Measurements from ENCODE around the gene KRT76.
"Not testable (repeated sequence)": the region's sequence is repeated elsewhere in the genome, so short reads cannot be mapped to it uniquely, and the experiment has no call there.

Gene KRT76

DNA sequence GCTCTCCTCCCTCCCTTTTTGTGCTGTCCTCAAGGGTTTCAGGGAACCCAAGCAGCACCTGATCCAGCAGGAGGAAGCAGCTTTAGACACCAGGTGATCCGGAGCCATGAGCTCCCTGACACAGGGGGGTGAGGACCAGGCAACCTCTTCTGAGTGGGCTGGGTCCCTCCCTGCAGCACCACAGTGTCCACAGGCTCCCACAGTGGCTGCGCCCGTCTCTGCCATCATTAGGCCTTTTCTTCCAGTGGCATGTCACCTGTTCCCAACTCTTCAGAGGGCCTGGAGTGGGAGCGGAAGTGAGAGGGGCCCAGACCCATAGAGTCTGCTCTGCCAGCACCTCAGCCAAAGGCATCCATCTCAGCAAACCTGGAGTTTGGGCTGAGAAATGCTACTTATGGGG lies 421 bp upstream of the KRT76 start:
- no peak for DNase-seq

DNA sequence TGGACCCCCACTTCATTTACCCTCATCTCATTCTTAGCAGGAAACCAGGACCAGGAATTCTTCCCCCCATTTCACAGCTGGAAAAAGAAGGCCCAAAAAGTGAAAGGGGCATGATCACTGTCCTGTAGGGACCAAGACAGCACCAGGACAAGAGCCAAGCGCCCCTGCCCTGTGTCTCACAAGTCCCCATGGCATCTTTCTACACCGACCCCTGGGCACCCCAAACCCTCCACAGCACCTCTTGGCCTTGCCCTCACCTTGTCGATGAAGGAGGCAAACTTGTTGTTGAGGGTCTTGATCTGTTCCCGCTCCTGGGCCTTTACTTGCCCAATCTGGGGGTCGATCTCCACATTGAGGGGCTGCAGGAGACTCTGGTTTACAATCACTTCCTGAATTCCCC lies 710 bp downstream of the KRT76 start:
- DNase-seq, result no peak

DNA sequence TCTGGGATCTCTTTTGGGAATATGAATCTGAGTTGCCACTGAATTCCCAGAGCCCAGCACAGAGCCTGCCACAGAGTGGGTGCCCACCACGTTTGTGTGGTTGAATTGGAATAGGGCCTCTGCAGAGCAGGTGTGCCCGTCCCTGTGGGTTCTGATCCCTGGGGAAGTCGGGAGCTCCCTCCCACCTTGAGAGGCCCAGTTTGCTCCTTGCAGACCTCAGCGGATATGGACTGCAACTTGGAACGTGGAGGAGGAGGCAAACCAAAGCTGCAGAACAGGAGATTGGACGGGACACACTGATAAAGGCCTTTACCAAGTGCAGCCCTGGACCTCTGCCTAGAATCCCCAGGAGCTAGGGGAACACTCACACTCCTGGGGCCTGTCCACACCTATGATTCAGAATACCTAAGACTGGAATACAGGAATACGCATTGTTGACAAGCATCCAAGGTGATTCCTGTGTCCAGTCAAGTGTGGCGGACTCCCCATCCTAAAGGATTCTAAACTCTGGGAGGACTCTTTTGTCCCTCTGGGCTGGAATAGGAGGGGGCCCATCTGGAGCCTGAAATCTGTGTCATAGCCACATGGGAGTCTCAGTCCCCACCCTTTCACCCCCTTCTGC lies 2.4 kb downstream of the KRT76 start:
- no peak for DNase-seq

DNA sequence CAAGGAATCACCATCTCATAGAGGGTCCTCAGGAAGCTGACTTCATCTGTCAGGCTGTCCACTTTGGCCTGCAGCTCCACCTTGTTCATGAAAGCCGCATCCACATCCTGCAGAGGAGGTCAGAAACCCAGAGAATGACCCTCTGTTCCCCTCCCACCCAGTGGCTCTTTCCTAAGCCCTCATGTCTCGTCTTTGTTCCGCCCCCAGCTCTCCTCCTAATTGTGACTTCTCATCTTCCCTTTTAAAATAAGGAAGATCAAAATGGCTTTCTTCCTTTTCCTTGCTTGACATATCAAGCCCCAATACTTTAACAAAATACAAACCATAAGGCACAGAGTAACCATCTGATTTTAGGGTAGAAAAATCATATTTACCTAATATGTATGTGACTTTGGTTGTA lies 4.4 kb downstream of the KRT76 start:
- DNase-seq, result no peak

DNA sequence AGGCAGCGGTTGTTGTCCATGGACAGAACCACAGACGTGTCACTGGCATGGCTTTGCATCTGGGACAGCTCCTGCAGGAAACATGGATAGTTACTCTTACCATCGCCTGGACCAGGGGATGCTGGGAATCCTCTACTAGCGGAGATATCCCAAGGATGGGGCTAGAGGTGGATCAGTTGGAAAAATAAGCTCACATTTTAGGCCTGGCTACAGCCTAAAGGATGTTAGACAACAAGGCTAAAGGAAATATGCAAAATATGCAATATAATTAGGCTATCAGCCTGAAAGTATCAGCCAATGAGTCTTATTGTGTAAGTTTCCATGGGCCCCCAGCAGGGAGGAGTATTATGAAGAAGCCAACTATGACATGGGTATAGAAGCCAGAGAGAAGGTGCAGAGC lies 5.0 kb downstream of the KRT76 start:
- DNase-seq, result no peak

DNA sequence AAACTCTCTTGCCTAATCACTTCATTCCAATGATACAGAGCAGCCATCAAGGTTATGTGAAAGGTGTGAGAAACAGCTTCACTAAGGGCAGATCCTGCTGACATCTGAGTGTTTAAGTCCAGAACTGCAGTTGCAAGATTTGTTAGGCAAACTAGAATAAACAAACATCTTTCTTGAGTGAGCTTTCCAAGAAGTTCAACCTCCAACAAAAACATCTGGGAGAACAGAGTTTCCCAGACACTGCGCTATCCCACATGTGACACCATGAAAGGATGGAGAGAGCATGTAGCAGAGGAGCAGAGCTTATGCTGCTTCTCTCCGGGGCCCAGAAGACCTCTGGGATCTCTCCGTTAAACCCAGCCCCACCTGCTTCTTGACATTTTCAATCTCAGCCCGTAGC lies 5.6 kb downstream of the KRT76 start:
- no peak for DNase-seq

DNA sequence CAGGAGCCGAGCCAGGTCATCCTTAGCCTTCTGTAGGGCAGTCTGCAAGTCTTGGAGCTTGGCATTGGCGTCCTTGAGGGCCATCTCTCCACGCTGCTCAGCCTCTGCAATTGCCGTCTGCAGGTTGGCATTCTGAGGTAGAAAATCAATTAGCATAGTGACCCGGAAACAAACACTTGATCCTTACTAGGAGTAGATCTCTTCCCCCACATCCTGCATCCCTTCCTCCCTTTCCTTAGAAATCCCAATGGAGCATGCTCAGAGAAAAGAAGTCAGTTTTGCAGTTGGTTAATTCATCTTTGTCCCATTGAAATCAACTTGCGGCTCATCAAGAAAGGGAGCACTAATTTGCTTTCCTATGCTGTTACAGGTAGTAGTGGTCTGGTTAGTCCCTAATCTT lies 6.1 kb downstream of the KRT76 start:
- no peak for DNase-seq

DNA sequence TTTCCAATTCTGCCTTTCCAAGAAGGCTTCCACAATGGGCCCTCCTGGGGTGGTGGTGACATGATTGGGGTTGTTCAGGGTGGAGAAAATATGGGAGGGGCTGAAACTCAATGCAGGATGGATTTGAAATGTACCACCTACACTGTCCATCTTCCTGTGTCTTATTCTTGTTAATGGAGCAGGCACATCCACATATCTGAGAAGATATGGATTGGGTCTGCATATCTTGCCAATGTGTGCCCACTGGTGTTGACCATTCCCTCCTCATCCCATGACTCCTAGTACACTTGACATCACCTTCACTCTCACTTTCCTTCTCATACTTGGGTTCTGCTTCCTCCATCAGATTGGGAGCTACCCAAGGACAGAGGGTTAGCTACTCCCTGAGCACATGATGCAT lies 7.2 kb downstream of the KRT76 start:
- no peak for DNase-seq

DNA sequence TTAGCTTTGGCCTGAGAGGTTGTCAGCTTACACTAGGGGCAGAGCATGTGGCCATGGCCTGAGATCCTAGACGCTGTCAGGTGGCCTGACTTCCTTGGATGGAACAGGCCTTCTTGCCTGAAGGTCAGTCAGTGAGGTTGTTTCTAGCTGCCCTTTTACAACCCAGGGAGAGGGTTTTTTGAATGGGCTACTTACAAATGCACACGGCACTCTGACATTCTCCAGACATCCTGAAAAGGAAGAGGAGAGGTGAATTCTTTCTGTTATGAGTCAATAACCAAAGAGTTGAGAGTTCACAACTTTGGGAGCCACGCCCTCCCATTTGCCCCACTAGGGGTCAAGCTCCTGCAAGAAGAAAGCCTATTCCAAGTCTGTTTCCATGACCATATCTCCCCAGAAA lies 7.8 kb downstream of the KRT76 start:
- DNase-seq, result no peak

DNA sequence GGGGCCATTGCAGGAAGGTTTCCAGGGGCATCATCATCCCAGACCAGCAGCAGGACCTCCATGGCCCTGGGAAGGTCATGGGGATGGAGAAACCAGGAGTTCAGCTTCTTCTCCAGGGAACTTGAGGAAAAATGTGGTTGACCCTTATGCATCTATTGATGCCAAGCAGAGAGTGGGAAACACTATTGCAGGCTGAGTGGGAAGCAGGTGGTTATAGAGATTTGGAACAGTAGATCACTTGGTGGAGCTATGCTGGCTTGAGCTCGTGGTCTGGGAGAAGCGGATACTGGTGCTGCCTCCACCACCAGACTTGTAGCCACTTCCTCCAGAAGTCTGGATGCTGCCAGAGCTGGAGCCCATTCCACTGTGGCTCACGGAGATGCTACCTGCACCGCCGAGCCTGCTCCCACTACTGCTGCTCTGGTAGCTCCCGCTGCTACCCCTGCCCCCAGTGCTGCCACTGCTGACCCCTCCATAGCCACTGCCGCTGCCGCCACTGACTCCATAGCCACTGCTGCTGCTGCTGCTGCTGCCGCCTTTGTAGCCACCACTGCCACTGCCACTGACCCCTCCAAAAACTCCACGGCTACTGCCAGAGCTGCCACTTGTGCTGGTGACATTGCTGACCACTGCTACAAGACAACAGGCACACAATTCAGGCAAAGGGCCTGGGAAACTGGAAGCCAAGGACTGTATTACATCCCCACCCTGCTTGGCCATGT lies 8.5 kb downstream of the KRT76 start:
- DNase-seq, result no peak

DNA sequence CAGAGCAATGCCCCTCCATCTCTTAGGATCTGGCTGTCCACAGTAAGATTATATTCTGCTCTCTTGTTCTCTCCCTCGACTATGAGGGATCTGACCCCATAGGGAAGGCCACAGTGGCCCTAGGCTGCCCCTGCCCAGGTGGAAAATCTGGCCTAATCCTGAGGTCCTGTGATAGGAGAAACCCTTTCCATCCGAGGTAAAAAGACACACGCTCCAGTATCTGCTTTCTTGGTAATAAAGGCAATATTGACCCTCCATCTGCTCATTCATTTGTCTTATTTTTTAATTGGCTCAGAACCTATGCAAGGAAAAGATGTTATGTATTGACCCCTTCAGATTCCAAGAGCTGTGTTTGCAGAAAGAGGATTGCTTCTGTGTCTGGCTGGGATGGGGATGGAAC lies 9.7 kb downstream of the KRT76 start:
- no peak for DNase-seq

DNA sequence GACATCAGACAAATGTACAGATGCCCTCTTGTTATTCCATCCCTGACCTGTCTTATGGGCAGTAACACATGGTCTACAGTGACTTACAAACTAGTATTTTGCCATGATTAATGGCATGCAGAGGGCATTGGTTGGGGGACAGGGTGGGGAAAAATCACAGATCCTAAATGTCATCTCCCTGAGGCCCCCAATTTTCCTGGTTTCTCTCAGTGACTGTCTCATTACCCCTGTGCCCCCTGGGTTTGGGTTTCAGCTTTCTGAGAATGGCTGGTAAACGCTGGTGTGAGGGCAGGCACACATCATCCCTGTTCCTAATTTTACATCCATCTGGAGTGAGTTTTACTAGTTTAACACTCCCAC lies 10.1 kb downstream of the KRT76 start:
- no peak for DNase-seq

DNA sequence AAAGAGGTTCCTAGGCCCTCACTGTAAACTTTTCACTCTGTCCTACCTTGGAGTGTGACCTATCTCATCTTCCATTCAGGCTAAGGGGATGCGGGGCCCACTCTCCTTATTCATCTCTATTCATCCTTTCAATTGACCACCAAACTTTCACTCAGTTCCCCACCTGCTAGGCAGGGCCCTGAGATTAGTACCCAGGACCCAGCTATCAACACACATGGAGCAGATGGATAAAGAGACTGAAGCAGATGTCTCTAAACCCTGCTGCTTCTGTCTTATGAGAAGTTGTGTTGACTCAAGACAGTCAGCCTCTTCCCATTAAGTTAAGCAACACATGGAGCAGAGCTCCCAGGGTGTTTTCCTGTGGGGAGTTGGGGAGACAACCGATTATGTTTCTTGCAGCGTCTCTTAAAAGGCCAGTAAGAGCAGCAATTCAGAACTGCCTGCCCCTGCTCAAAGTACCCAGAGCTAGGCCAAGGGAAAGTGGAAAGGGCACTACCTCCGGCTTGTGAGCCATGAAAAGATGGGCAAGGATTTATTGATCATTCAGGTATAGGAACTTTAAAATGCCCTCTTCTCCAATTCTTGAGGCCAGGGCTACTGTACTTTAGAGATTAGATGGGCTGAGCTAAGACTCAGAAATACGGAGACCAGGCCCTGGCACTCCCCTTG lies 10.7 kb downstream of the KRT76 start:
- DNase-seq, result no peak

DNA sequence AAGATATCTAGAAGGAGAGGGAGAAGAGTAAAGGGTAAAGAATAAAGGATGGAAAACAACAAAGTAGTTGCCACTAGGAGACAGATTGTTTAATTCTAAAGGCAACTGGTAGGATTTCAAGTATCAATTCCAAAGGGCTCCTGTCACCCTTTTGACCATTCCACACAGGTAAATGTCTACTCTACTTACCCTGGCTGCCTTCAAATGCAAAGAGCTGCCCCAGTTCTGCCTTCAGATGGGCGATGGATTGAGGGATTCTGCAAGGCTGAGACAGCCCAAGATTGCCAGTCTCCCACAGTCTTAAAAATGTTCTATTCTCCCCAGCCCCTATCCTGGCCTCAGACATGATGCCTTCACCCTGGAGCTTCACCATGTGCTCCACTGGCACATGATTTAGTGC lies 11.4 kb downstream of the KRT76 start:
- no peak for DNase-seq

DNA sequence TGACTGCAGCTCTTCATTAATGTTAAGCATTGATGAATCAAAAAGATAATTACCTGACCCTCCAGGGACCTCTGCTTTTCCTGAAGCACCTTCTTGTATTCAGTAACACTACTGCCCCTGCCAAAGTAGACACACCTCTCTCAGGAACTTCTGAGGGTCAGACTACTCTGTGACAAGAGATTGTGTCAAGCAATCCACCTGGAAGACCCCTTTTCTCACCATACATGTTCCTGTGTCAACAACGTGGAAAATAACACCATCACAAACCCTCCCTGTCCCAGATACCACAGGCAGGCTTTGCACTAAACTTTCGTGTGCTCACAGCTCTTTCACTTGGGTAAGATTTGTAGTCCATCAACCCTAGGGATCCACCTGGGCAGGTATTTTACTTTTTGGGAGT lies 13.2 kb downstream of the KRT76 start:
- no peak for DNase-seq

DNA sequence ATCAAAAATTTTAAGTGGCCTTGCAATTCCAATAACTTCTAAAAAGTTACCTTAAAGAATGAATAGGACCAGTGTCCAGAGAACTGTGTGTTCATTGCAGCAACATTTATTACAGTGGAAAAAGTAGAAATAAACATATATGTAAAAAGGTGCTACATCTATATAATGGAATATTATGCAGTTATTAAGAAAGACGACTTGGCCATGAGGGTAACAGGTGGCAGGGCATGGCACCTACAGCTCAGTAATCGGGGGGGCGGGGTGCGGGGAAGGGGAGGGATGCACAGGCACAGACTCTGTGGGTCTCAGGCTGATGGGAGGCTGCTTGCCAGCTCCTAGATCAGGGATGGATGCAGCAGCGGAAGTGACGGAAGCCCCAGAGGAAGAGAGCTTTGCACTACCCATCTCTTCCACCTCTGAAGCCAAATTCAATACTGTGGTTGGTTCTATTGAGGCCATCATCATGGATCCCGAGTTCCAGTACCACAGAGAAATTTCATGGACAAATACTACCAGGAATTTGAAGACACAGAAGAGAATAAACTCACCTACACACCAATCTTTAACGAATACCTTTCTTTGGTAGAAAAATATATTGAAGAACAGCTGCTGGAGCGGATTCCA lies 14.0 kb downstream of the KRT76 start:
- DNase-seq, result no peak

DNA sequence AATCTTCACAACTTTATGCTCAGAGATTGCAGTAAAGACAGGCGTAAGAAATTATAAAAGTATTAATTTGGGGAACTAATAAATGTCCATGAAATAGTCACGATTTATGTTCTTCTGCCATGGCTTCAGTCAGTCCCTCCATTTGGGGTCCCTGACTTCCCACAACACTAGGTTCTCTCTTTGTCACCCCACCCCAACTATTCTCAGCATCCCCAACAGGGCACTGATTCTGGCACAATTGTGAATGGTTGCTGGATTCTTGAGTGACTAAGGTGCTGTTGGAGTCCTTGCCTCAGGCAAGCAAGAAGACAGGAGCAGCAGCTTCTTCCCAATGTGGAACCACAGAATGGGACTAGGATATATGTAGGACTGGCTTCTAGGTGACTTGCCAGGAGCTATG lies 15.3 kb downstream of the KRT76 start:
- no peak for DNase-seq

DNA sequence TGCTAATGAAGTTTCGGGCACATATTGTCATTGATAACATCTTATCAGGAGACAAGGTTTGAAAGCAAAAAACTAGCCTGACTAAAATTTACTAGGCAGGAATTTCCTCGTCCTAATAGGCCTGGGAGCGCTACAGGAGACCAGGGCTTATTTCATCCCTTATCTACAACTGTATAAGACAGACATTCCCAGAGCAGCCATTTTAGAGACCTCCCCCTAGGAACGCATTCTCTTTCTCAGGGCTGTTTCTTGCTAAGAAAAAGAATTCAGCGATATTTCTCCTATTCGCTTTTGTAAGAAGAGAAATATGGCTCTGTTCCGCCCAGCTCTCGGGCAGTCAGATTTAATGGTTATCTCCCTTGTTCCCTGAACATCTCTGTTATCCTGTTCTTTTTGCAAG lies 15.9 kb downstream of the KRT76 start:
- DNase-seq, result not testable (repeated sequence)

DNA sequence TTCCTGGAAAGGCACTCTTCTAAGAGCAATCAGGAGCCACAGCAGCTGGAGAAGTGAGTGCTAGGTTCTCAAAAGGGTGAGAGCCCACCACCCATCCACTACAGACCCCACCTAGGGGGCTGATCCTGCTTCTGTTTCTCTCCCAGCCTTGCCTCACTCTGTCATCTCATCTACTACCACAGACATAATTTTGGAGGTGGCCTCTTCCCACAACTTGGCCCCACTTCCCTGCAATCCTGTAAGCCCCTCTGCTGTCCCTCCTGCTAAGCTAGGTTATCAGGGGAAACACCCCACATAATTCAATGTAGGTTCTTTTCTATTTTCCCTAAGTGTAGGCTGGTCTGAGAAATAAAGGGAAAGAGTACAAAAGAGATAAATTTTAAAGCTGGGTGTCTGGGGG lies 16.5 kb downstream of the KRT76 start:
- no peak for DNase-seq

DNA sequence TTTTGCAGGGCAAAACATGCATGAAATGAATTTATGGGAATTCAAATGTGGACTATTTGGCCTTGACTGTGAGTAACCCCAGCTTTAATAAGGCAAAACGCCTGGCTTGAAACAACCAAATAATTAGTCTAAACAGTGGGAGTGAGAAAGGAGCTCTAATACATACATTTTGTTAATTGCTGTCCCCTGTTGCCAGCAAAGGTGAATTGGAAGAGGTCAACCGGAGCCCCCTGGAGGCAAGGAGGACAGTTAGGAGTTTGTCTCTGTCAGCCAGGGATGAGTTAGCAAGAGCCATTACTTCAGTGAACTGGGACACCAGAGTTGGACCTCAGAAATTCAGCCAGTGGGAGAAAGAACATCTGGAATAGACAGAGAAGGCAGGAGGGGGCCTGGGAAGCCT lies 17.4 kb downstream of the KRT76 start:
- no peak for DNase-seq

DNA sequence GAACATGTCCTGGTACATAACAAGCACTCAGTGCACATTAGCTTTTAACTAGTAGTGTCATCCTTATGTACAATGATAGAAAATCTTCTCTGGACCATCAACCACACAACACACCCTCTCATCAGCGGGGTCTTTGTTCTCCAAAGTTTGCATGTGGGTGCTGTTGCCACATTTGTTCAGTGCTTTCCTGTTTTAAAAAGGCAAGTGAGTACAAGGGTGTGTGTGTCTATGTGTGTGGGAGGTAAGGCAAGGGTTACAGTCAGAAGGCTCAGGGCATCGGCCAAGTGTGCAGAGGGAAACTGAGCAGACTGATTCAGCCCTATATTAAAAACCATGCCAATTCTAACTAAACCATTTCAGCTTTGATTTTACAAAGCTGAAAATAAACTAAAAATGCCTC lies 17.9 kb downstream of the KRT76 start:
- DNase-seq, result no peak

DNA sequence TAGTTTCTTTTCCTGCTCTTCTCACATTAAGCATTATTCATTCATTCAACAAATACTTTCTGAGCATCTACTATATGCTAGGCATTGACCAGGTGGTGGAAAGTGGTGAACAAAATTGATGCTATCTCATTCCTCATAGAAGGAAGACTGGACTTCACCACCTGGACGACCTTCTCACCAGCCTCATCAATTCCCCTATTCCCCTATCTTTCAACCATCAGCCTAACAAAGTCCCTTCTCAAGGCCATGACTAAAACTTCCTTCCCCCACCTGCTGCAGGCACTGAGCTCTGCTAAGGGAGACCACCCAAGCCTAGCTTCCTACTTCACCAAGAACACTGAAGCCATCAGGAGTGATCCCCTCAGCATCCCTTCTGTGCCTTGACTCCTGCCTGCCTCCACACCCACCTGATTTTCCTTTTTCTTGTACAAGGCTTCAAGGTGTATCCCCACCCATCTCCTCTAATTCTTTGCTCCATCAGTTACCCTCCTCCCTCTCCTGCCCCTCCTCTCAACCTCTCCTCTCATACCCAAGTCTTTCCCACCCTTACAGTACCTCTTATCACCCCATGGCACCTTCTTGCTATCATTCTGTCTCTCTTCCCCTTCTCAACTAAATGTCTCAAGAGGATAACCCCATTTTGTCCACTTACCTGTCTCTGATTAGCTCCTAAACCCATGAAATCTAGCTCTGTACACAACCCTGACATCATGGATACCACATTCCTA lies 19.5 kb downstream of the KRT76 start:
- DNase-seq, result no peak

DNA sequence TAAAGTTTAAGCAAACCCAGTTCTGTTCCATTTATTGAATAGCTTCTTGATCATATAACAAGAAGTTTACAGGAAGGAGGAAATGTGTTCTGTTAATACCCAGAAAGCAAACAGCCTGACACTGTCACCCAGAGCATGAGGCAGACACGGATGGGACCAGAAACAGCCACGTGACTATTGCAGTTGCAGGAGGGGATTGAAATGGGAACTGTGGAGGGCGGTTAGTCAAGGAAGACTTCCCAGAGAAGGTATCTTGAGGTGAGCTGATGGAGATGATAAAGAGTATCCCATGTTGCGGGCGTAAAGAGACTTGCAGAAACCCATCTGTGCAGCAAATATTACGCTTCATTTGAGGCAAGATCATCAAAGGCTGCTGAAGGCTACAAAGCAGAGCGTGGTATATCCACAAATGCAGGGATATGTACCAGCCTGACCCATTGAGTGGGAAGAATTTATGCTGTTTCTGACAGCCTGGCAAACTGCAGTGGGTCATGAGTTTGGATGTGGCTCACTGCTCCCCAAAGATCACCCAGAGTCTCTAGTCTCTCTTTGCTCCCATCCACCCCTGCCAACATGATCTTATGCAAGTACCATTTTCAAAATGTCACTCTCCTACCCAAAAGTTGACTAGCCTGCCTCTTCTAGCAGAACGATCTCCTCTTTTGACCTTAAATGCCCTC lies 20.7 kb downstream of the KRT76 start:
- no peak for DNase-seq
